ENCODE measurements around the gene SH3TC2. TPM values are rescaled to one million over a fixed set of nuclear protein-coding genes. Genes with fewer than 3 reads are reported as not detected.

The SH3TC2 gene
- polyA plus RNA-seq, 1 of the 3 experiments (the other 2 are of a cell fraction) = 1.1 TPM

DNA sequence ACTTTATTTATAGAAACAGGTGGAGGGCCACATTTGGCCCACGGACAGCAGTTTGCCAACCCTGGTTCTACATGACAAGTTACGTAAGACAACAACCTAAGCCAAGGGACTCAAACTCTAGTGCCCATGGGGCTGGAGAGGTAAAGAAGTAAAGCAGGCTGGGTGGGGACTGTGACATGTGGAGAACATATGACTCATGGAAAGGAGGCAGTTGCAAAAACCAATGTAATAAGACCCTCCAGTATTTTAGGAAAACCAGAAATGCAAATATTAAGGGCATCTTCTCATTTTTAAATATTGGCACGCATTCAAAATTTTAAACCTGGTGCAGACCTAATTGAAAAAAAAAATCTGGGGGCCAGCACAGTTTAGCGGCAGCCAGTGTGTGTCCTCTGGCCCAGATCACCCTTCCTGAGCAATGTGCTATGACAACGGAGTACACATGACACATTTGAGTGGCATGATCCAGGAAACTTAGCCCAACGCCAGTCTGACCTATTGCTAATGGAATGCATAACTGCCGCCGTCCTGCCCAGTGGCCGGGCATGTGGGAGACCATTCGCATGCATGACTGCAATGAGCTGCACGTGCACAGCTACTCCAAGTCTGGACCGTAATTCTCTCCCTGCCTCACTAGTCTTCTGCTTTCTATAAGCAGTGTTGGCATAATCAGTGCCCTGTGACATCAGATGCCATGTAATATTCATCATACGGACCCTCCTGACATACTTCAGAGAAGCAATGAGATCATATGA lies 97.2 kb downstream of the SH3TC2 start:
- no peak overlapping the region for H2AFZ ChIP-seq (ENCODE audit: low read depth)
- POLR2A ChIA-PET = no interaction called here
- peaks cover 16% of the 10 kb centered on the region for H3F3A ChIP-seq (replicated peaks; ENCODE audit: insufficient read depth)
- DNase-seq = peak; percentile 57
- peak overlapping the region; percentile 53 for H3K4me2 ChIP-seq
- CTCF ChIA-PET = interaction anchor here (0.9 to 4.5 kb wide), 4 partner anchors 8 to 149 kb away, joined by 3 to 22 read pairs (median 5); no protein-coding TSS in a partner anchor
- 27% methylated on average over 10 of the region's 13 CpGs for WGBS (ENCODE audit: low lambda C conversion rate)
- no peaks in the 10 kb centered on the region for H3K9me2 ChIP-seq
- H3K27ac ChIP-seq (ENCODE audit: low read depth in 2 of 2, low read length in 1 of 2) = peak overlapping the region; percentile 9 to 92; a peak in 3 of 4 replicates
- peaks cover 18 to 24% of the 10 kb centered on the region in 2 experiments; a peak in 3 of 4 replicates for H3K4me1 ChIP-seq (ENCODE audit: control insufficient read depth in 1 of 2, insufficient read depth in 2 of 2, low read depth in 1 of 2, low read length in 1 of 2)
- H4K20me1 ChIP-seq (ENCODE audit: insufficient read depth) = no peaks in the 10 kb centered on the region
- no peak overlapping the region for H3K4me3 ChIP-seq (ENCODE audit: low read depth in 2 of 2, low read length in 1 of 2)
- H3K79me2 ChIP-seq (ENCODE audit: insufficient read depth) = no peaks in the 10 kb centered on the region
- no peaks in the 10 kb centered on the region for H3K9me3 ChIP-seq
- H3K27me3 ChIP-seq (ENCODE audit: insufficient read depth) = no peaks in the 10 kb centered on the region
- no peaks in the 10 kb centered on the region for H3K36me3 ChIP-seq (replicated peaks in 1 of 2; ENCODE audit: control insufficient read depth in 1 of 2, insufficient read depth in 2 of 2, low read length in 1 of 2)
- H3K9ac ChIP-seq = peak overlapping the region; percentile 64
- TF ChIP-seq NFIC (IDR thresholded peaks at IDR 0.05; ENCODE audit: borderline replicate concordance) = peak; percentile 76
- TF ChIP-seq, protein P1, sequence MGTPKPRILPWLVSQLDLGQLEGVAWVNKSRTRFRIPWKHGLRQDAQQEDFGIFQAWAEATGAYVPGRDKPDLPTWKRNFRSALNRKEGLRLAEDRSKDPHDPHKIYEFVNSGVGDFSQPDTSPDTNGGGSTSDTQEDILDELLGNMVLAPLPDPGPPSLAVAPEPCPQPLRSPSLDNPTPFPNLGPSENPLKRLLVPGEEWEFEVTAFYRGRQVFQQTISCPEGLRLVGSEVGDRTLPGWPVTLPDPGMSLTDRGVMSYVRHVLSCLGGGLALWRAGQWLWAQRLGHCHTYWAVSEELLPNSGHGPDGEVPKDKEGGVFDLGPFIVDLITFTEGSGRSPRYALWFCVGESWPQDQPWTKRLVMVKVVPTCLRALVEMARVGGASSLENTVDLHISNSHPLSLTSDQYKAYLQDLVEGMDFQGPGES (IDR thresholded peaks at IDR 0.05; ENCODE audit: low read depth, low read length) = no peak
- TF ChIP-seq RXRA (IDR thresholded peaks at IDR 0.05; ENCODE audit: borderline replicate concordance, low read depth) = no peak; the same call in 1 of the 2 replicates
- TF ChIP-seq CHD2 (IDR thresholded peaks at IDR 0.05; ENCODE audit: low read length, partially characterized antibody) = peak; percentile 47
- 0 out of 2 replicates have a peak, but pooled peaks have one; percentile 38 for TF ChIP-seq RCOR1 (IDR thresholded peaks at IDR 0.05; ENCODE audit: low read length)
- TF ChIP-seq JUND (IDR thresholded peaks at IDR 0.05) = peak; percentile 80
- TF ChIP-seq GABPA (IDR thresholded peaks at IDR 0.05; ENCODE audit: low read depth) = no peak
- TF ChIP-seq RAD21 (IDR thresholded peaks at IDR 0.05; ENCODE audit: low read length) = no peak
- TF ChIP-seq POLR2AphosphoS5 (IDR thresholded peaks at IDR 0.05; ENCODE audit: low read depth, low read length) = peak; percentile 50; the same call in 1 of the 2 replicates
- peak; percentile 90 for TF ChIP-seq FOXM1 (IDR thresholded peaks at IDR 0.05; ENCODE audit: low read depth)
- TF ChIP-seq, protein P2, sequence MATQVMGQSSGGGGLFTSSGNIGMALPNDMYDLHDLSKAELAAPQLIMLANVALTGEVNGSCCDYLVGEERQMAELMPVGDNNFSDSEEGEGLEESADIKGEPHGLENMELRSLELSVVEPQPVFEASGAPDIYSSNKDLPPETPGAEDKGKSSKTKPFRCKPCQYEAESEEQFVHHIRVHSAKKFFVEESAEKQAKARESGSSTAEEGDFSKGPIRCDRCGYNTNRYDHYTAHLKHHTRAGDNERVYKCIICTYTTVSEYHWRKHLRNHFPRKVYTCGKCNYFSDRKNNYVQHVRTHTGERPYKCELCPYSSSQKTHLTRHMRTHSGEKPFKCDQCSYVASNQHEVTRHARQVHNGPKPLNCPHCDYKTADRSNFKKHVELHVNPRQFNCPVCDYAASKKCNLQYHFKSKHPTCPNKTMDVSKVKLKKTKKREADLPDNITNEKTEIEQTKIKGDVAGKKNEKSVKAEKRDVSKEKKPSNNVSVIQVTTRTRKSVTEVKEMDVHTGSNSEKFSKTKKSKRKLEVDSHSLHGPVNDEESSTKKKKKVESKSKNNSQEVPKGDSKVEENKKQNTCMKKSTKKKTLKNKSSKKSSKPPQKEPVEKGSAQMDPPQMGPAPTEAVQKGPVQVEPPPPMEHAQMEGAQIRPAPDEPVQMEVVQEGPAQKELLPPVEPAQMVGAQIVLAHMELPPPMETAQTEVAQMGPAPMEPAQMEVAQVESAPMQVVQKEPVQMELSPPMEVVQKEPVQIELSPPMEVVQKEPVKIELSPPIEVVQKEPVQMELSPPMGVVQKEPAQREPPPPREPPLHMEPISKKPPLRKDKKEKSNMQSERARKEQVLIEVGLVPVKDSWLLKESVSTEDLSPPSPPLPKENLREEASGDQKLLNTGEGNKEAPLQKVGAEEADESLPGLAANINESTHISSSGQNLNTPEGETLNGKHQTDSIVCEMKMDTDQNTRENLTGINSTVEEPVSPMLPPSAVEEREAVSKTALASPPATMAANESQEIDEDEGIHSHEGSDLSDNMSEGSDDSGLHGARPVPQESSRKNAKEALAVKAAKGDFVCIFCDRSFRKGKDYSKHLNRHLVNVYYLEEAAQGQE (IDR thresholded peaks at IDR 0.05; ENCODE audit: low read depth, low read length) = no peak
- no peak for TF ChIP-seq ELF1 (IDR thresholded peaks at IDR 0.05)
- TF ChIP-seq FOSL2 (IDR thresholded peaks at IDR 0.05; ENCODE audit: borderline replicate concordance, low read depth) = peak; percentile 79; the same call in 1 of the 2 replicates
- TF ChIP-seq, protein P3, sequence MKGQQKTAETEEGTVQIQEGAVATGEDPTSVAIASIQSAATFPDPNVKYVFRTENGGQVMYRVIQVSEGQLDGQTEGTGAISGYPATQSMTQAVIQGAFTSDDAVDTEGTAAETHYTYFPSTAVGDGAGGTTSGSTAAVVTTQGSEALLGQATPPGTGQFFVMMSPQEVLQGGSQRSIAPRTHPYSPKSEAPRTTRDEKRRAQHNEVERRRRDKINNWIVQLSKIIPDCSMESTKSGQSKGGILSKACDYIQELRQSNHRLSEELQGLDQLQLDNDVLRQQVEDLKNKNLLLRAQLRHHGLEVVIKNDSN (IDR thresholded peaks at IDR 0.05; ENCODE audit: borderline replicate concordance, low read depth) = peak; percentile 55; the same call in 1 of the 2 replicates
- TF ChIP-seq GATA2 (CRISPR knock-in tag; IDR thresholded peaks at IDR 0.05) = no peak
- TF ChIP-seq, protein P4, sequence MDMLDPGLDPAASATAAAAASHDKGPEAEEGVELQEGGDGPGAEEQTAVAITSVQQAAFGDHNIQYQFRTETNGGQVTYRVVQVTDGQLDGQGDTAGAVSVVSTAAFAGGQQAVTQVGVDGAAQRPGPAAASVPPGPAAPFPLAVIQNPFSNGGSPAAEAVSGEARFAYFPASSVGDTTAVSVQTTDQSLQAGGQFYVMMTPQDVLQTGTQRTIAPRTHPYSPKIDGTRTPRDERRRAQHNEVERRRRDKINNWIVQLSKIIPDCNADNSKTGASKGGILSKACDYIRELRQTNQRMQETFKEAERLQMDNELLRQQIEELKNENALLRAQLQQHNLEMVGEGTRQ (IDR thresholded peaks at IDR 0.05; ENCODE audit: borderline replicate concordance, low read depth, low read length) = no peak
- TF ChIP-seq, protein P5, sequence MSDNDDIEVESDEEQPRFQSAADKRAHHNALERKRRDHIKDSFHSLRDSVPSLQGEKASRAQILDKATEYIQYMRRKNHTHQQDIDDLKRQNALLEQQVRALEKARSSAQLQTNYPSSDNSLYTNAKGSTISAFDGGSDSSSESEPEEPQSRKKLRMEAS (IDR thresholded peaks at IDR 0.05; ENCODE audit: low read depth) = peak; percentile 99
- TF ChIP-seq MEF2A (IDR thresholded peaks at IDR 0.05; ENCODE audit: borderline replicate concordance, low read depth) = no peak; the same call in 1 of the 2 replicates
- TF ChIP-seq, protein P6, sequence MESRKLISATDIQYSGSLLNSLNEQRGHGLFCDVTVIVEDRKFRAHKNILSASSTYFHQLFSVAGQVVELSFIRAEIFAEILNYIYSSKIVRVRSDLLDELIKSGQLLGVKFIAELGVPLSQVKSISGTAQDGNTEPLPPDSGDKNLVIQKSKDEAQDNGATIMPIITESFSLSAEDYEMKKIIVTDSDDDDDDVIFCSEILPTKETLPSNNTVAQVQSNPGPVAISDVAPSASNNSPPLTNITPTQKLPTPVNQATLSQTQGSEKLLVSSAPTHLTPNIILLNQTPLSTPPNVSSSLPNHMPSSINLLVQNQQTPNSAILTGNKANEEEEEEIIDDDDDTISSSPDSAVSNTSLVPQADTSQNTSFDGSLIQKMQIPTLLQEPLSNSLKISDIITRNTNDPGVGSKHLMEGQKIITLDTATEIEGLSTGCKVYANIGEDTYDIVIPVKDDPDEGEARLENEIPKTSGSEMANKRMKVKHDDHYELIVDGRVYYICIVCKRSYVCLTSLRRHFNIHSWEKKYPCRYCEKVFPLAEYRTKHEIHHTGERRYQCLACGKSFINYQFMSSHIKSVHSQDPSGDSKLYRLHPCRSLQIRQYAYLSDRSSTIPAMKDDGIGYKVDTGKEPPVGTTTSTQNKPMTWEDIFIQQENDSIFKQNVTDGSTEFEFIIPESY (IDR thresholded peaks at IDR 0.05; ENCODE audit: borderline replicate concordance, low read depth) = peak; percentile 76; the same call in 1 of the 2 replicates
- TF ChIP-seq SMC3 (IDR thresholded peaks at IDR 0.05; ENCODE audit: low read depth, low read length) = no peak
- peak; percentile 67; the same call in 1 of the 2 replicates for TF ChIP-seq MXI1 (IDR thresholded peaks at IDR 0.05; ENCODE audit: low read depth, low read length)
- peak in 1 of 2 experiments; percentile 97; a peak in 3 of 4 replicates for TF ChIP-seq EP300 (IDR thresholded peaks at IDR 0.05; ENCODE audit: borderline replicate concordance in 1 of 2, low read depth in 1 of 2, low read length in 1 of 2)
- TF ChIP-seq RFX5 (IDR thresholded peaks at IDR 0.05; ENCODE audit: low read length) = no peak
- TF ChIP-seq YY1 (IDR thresholded peaks at IDR 0.05; ENCODE audit: low read depth) = no peak

Data from SK-N-SH (cell line).